ENCODE data around the gene SPINK5. TPM values are rescaled to one million over a fixed set of nuclear protein-coding genes. Genes with fewer than 3 reads are reported as not detected.

Gene SPINK5
- total RNA-seq, 1 experiment from 2014 or later: 6.0 TPM

- Mint-ChIP-seq H3K4me1 (peaks cover 7% of the 10 kb centered on the region in 2 experiments), H3K36me3 (ENCODE audit: insufficient read depth in 1 of 3, low read depth in 3 of 3) (peaks cover 0 to 2% (median 0%) of the 10 kb centered on the region in 3 experiments; a peak in 2 of 7 replicates), H3K27me3 (ENCODE audit: low read depth) (no peaks in the 10 kb centered on the region), H3K4me3 (no peak overlapping the region), H3K9me3 (no peaks in the 10 kb centered on the region), H3K27ac (no peak overlapping the region)
- Histone ChIP-seq H4K20me1 (ENCODE audit: control insufficient read depth, insufficient read depth, insufficient read length) (no peaks in the 10 kb centered on the region), H3K14ac (ENCODE audit: insufficient read depth, low read length) (no peak overlapping the region), H2BK120ac (ENCODE audit: low read depth, low read length, poor library complexity, severe bottlenecking) (no peak overlapping the region), H3K4me1 (ENCODE audit: insufficient read depth, low read length) (no peaks in the 10 kb centered on the region), H3K79me2 (ENCODE audit: insufficient read depth, low read length) (no peaks in the 10 kb centered on the region), H2BK15ac (ENCODE audit: low read depth, low read length) (no peak overlapping the region), H4K8ac (replicated peaks; ENCODE audit: insufficient read length, low read depth, low read length) (no peak overlapping the region), H3K27me3 (ENCODE audit: insufficient read depth, low read length) (no peaks in the 10 kb centered on the region), H4K5ac (ENCODE audit: insufficient read length, low read depth, low read length) (no peak overlapping the region), H3K9me3 (ENCODE audit: control insufficient read depth, low read depth, low read length) (no peaks in the 10 kb centered on the region), H3T11ph (ENCODE audit: low read length) (no peak overlapping the region), H3K79me1 (ENCODE audit: insufficient read depth, low read depth, low read length, poor library complexity, severe bottlenecking) (no peaks in the 10 kb centered on the region), H3K56ac (ENCODE audit: insufficient read length, low read depth, low read length) (no peak overlapping the region), H3K27ac (ENCODE audit: insufficient read length, low read depth, low read length) (no peak overlapping the region), H2AFZ (ENCODE audit: low read length) (no peak overlapping the region), H2AK5ac (ENCODE audit: insufficient read length, low read length) (no peak overlapping the region), H3K23me2 (ENCODE audit: insufficient read length, low read depth, low read length, poor library complexity, severe bottlenecking) (no peaks in the 10 kb centered on the region), H2BK5ac (ENCODE audit: insufficient read length, low read length) (no peak overlapping the region), H3K9ac (ENCODE audit: extremely low read depth, insufficient read length, low read length) (no peak overlapping the region), H3K4me2 (ENCODE audit: insufficient read depth, insufficient read length, low read length) (no peak overlapping the region), H3K18ac (ENCODE audit: insufficient read length, low read depth, low read length) (no peak overlapping the region), H2BK12ac (ENCODE audit: insufficient read length, low read depth, low read length) (no peak overlapping the region), H2BK20ac (ENCODE audit: low read depth, low read length, poor library complexity, severe bottlenecking) (no peak overlapping the region), H3K4ac (ENCODE audit: low read depth, low read length) (no peak overlapping the region), H4K91ac (ENCODE audit: insufficient read length, low read depth, low read length) (no peak overlapping the region), H3K23ac (ENCODE audit: insufficient read length, low read depth, low read length) (no peak overlapping the region)
- no CpG with 5 or more reads among the region's 2 CpGs for WGBS (ENCODE audit: extremely low coverage, insufficient read length, low lambda C conversion rate)
- no peak for DNase-seq
- no peak for TF ChIP-seq CTCF (conservative IDR thresholded peaks at IDR 0.05)
These were observed 11.7 kb downstream of the SPINK5 start for GRCh38 chr5:148075529-148075928.

Measured in H9 (cell line).